ENCODE data around the gene ACSF3. TPM values are rescaled to one million over a fixed set of nuclear protein-coding genes. Genes with fewer than 3 reads are reported as not detected.
"Not testable (repeated sequence)": the region's sequence is repeated elsewhere in the genome, so short reads cannot be mapped to it uniquely, and the experiment has no call there.

The ACSF3 gene
- total RNA-seq, 1 donor from 2014 or later = 39.8 TPM

GRCh38 chr16:89187032-89187769, 93.5 kb downstream of the ACSF3 start:
- no peak overlapping the region for H3K27ac Mint-ChIP-seq
- H3K9me3 Mint-ChIP-seq = no peaks in the 10 kb centered on the region
- no peak overlapping the region for H3K4me3 Mint-ChIP-seq (ENCODE audit: low read depth)

GRCh38 chr16:89187770-89188392, 94.2 kb downstream of the ACSF3 start:
- Mint-ChIP-seq H3K4me1 (ENCODE audit: low read depth) (no peaks in the 10 kb centered on the region), H3K27me3 (ENCODE audit: low read depth) (no peaks in the 10 kb centered on the region), H3K4me3 (ENCODE audit: low read depth) (no peak overlapping the region), H3K9me3 (no peaks in the 10 kb centered on the region), H3K27ac (no peak overlapping the region), H3K36me3 (ENCODE audit: low read depth) (no peaks in the 10 kb centered on the region)
- DNase-seq (ENCODE audit: low spot score) = no peak
- intact Hi-C loops (cut with micrococcal nuclease) = no loop called here

More at GRCh38 chr16:89187032-89187769, 93.5 kb downstream of the ACSF3 start:
- Mint-ChIP-seq H3K27me3 (ENCODE audit: low read depth) (no peaks in the 10 kb centered on the region), H3K4me1 (ENCODE audit: low read depth) (no peaks in the 10 kb centered on the region), H3K36me3 (ENCODE audit: low read depth) (no peaks in the 10 kb centered on the region)
- intact Hi-C loops (cut with micrococcal nuclease) = no loop called here
- no peak for DNase-seq (ENCODE audit: low spot score)

GRCh38 chr16:89188471-89189357, 95.1 kb downstream of the ACSF3 start:
- H3K27me3 Mint-ChIP-seq (ENCODE audit: low read depth); H3K27ac Mint-ChIP-seq; H3K4me3 Mint-ChIP-seq (ENCODE audit: low read depth); H3K4me1 Mint-ChIP-seq (ENCODE audit: low read depth); DNase-seq (ENCODE audit: low spot score); intact Hi-C loops (cut with micrococcal nuclease); H3K9me3 Mint-ChIP-seq; H3K36me3 Mint-ChIP-seq (ENCODE audit: low read depth): not testable (repeated sequence)

GRCh38 chr16:89189358-89190025, 95.8 kb downstream of the ACSF3 start:
- Mint-ChIP-seq H3K27me3 (ENCODE audit: low read depth) (no peaks in the 10 kb centered on the region), H3K27ac (no peak overlapping the region), H3K4me3 (ENCODE audit: low read depth) (no peak overlapping the region), H3K36me3 (ENCODE audit: low read depth) (no peaks in the 10 kb centered on the region), H3K4me1 (ENCODE audit: low read depth) (no peaks in the 10 kb centered on the region), H3K9me3 (no peaks in the 10 kb centered on the region)
- intact Hi-C loops (cut with micrococcal nuclease) = no loop called here
- DNase-seq (ENCODE audit: low spot score) = no peak

GRCh38 chr16:89190150-89190958, 96.7 kb downstream of the ACSF3 start:
- H3K27me3 Mint-ChIP-seq (ENCODE audit: low read depth) = no peaks in the 10 kb centered on the region
- no peaks in the 10 kb centered on the region for H3K4me1 Mint-ChIP-seq (ENCODE audit: low read depth)
- H3K4me3 Mint-ChIP-seq (ENCODE audit: low read depth) = no peak overlapping the region
- H3K27ac Mint-ChIP-seq = no peak overlapping the region
- no peak for DNase-seq (ENCODE audit: low spot score)
- no peaks in the 10 kb centered on the region for H3K36me3 Mint-ChIP-seq (ENCODE audit: low read depth)
- intact Hi-C loops (cut with micrococcal nuclease) = no loop called here
- no peaks in the 10 kb centered on the region for H3K9me3 Mint-ChIP-seq

- H3K27ac Mint-ChIP-seq = no peak overlapping the region
- no peak for DNase-seq (ENCODE audit: low spot score)
- no peaks in the 10 kb centered on the region for H3K27me3 Mint-ChIP-seq (ENCODE audit: low read depth)
- no peaks in the 10 kb centered on the region for H3K9me3 Mint-ChIP-seq
- no peaks in the 10 kb centered on the region for H3K4me1 Mint-ChIP-seq (ENCODE audit: low read depth)
- no peak overlapping the region for H3K4me3 Mint-ChIP-seq (ENCODE audit: low read depth)
- intact Hi-C loops (cut with micrococcal nuclease) = no loop called here
- no peaks in the 10 kb centered on the region for H3K36me3 Mint-ChIP-seq (ENCODE audit: low read depth)
Measured at GRCh38 chr16:89191033-89191900, 97.6 kb downstream of the ACSF3 start.

GRCh38 chr16:89191901-89192185, 98.2 kb downstream of the ACSF3 start:
- no peaks in the 10 kb centered on the region for H3K36me3 Mint-ChIP-seq (ENCODE audit: low read depth)
- intact Hi-C loops (cut with micrococcal nuclease) = loop anchor here (1.0 kb wide), 1 partner anchor 21 kb away; the partner anchor contains the start of gene CDH15
- no peaks in the 10 kb centered on the region for H3K9me3 Mint-ChIP-seq
- DNase-seq (ENCODE audit: low spot score) = no peak
- no peak overlapping the region for H3K27ac Mint-ChIP-seq
- no peaks in the 10 kb centered on the region for H3K27me3 Mint-ChIP-seq (ENCODE audit: low read depth)
- no peaks in the 10 kb centered on the region for H3K4me1 Mint-ChIP-seq (ENCODE audit: low read depth)
- no peak overlapping the region for H3K4me3 Mint-ChIP-seq (ENCODE audit: low read depth)

GRCh38 chr16:89192186-89192955, 98.7 kb downstream of the ACSF3 start:
- intact Hi-C loops (cut with micrococcal nuclease) = loop anchor here (1.0 kb wide), 1 partner anchor 21 kb away; the partner anchor contains the start of gene CDH15
- not testable (repeated sequence) for H3K4me3 Mint-ChIP-seq (ENCODE audit: low read depth); H3K36me3 Mint-ChIP-seq (ENCODE audit: low read depth); H3K27ac Mint-ChIP-seq; H3K9me3 Mint-ChIP-seq; H3K27me3 Mint-ChIP-seq (ENCODE audit: low read depth); H3K4me1 Mint-ChIP-seq (ENCODE audit: low read depth)
- peak; percentile 68 for DNase-seq (ENCODE audit: low spot score)

GRCh38 chr16:89192956-89193575, 99.4 kb downstream of the ACSF3 start:
- Mint-ChIP-seq H3K4me3 (ENCODE audit: low read depth) (no peak overlapping the region), H3K27me3 (ENCODE audit: low read depth) (no peaks in the 10 kb centered on the region), H3K27ac (no peak overlapping the region), H3K4me1 (ENCODE audit: low read depth) (no peaks in the 10 kb centered on the region), H3K9me3 (no peaks in the 10 kb centered on the region), H3K36me3 (ENCODE audit: low read depth) (no peaks in the 10 kb centered on the region)
- intact Hi-C loops (cut with micrococcal nuclease) = loop anchor here (1.0 kb wide), 2 partner anchors 8 to 22 kb away; partner anchors contain the start of gene CDH15
- peak; percentile 55 for DNase-seq (ENCODE audit: low spot score)

GRCh38 chr16:89193576-89194293, 100.1 kb downstream of the ACSF3 start:
- intact Hi-C loops (cut with micrococcal nuclease) = loop anchor here (1.0 kb wide), 1 partner anchor 8 kb away; no protein-coding TSS in a partner anchor

More at GRCh38 chr16:89193576-89194293, 100.1 kb downstream of the ACSF3 start:
- no peaks in the 10 kb centered on the region for H3K4me1 Mint-ChIP-seq (ENCODE audit: low read depth)
- H3K27me3 Mint-ChIP-seq (ENCODE audit: low read depth) = no peaks in the 10 kb centered on the region
- H3K9me3 Mint-ChIP-seq = no peaks in the 10 kb centered on the region
- no peak overlapping the region for H3K27ac Mint-ChIP-seq
- no peaks in the 10 kb centered on the region for H3K36me3 Mint-ChIP-seq (ENCODE audit: low read depth)
- no peak overlapping the region for H3K4me3 Mint-ChIP-seq (ENCODE audit: low read depth)
- no peak for DNase-seq (ENCODE audit: low spot score)

Data from activated T-helper 2 cell treated with anti-CD3 and anti-CD28 coated beads, Interferon-gamma antibody, Interleukin-2, Interleukin-4, amounts not matched to agents 10 μg/mL and 5 μg/mL and 100 μg/mL, durations not matched to agents 14 hours and 24 hours and 36 hours (primary cell).